ENCODE measurements around the gene OXLD1. TPM values are rescaled to one million over a fixed set of nuclear protein-coding genes. Genes with fewer than 3 reads are reported as not detected.

Gene OXLD1
- total and polyA plus RNA-seq, 2 donors (not counting 1 experiment from before 2014, with no cell fraction given), result 39.5 to 102 TPM

DNA sequence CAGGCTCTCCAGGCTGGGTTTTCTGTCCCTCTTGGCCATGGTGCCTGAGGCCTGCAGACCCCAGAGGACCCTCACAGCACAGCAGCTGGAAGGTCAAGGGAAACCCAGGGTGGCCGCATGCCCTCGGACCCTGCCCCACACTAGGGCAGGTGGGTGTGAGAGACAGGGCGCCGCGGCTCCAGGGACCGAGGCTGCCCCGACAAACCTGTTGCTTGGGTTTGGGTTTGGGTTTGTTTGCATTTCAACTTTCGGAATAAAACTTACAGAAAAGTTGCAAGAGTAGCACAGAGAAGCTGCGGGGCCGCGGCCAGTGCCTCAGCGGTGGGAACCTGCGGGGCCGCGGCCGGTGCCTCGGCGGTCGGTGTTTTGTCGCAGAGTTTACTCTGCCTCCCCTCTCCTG lies 25.2 kb upstream of the OXLD1 start:
- 97% methylated on average over 20 of the region's 20 CpGs for WGBS (ENCODE audit: insufficient coverage)
- Histone ChIP-seq H3K4me2 (replicated peaks; ENCODE audit: low read depth, low read length, poor library complexity, severe bottlenecking) (no peak overlapping the region), H3K36me3 (replicated peaks in 1 of 2; ENCODE audit: control extremely low read depth in 1 of 2, control insufficient read depth in 1 of 2, extremely low read depth in 1 of 2, insufficient read depth in 2 of 2, low read length in 1 of 2) (peaks cover 0 to 77% of the 10 kb centered on the region in 2 experiments), H3K9me3 (ENCODE audit: control extremely low read depth in 1 of 3, control insufficient read depth in 2 of 3, insufficient read depth in 1 of 3, low read length in 2 of 3) (no peaks in the 10 kb centered on the region), H3K27me3 (replicated peaks in 1 of 4; ENCODE audit: control extremely low read depth in 1 of 4, control insufficient read depth in 3 of 4, insufficient read depth in 4 of 4, low read length in 3 of 4) (no peaks in the 10 kb centered on the region), H3K27ac (ENCODE audit: low read length in 2 of 2) (no peak overlapping the region), H3K4me1 (ENCODE audit: control insufficient read depth in 2 of 2, insufficient read depth in 2 of 2, low read length in 2 of 2) (no peaks in the 10 kb centered on the region), H4K20me1 (ENCODE audit: control insufficient read depth, insufficient read depth, low read length, poor library complexity, severe bottlenecking) (peaks cover 74% of the 10 kb centered on the region), H3K9ac (ENCODE audit: low read length) (no peak overlapping the region), H3K4me3 (ENCODE audit: control extremely low read depth in 1 of 5, extremely low read depth in 1 of 5, insufficient read depth in 1 of 5, low read depth in 2 of 5, low read length in 4 of 5) (no peak overlapping the region), H2AFZ (ENCODE audit: insufficient read depth, low read depth, low read length, poor library complexity, severe bottlenecking) (no peak overlapping the region), H3K79me2 (ENCODE audit: control insufficient read depth, insufficient read depth, low read length) (peaks cover 58% of the 10 kb centered on the region)
- no peak overlapping the region for H3K27ac Mint-ChIP-seq
- ATAC-seq (ENCODE audit: low read depth), result no peak
- no peak overlapping the region for H3K4me3 Mint-ChIP-seq
- H3K4me1 Mint-ChIP-seq, result peaks cover 4% of the 10 kb centered on the region
- intact Hi-C loops (cut with micrococcal nuclease), result no loop called here
- no peaks in the 10 kb centered on the region for H3K9me3 Mint-ChIP-seq (ENCODE audit: insufficient read depth)
- no peaks in the 10 kb centered on the region for H3K27me3 Mint-ChIP-seq
- no peak for TF ChIP-seq EZH2 (IDR thresholded peaks at IDR 0.05; ENCODE audit: borderline replicate concordance, insufficient read depth, low read depth, low read length, poor library complexity, severe bottlenecking)
- TF ChIP-seq, protein P1, sequence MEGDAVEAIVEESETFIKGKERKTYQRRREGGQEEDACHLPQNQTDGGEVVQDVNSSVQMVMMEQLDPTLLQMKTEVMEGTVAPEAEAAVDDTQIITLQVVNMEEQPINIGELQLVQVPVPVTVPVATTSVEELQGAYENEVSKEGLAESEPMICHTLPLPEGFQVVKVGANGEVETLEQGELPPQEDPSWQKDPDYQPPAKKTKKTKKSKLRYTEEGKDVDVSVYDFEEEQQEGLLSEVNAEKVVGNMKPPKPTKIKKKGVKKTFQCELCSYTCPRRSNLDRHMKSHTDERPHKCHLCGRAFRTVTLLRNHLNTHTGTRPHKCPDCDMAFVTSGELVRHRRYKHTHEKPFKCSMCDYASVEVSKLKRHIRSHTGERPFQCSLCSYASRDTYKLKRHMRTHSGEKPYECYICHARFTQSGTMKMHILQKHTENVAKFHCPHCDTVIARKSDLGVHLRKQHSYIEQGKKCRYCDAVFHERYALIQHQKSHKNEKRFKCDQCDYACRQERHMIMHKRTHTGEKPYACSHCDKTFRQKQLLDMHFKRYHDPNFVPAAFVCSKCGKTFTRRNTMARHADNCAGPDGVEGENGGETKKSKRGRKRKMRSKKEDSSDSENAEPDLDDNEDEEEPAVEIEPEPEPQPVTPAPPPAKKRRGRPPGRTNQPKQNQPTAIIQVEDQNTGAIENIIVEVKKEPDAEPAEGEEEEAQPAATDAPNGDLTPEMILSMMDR (IDR thresholded peaks at IDR 0.05), result no peak
- ChIA-PET CTCF (no interaction called here), POLR2A (no interaction called here)
- no peak for DNase-seq

DNA sequence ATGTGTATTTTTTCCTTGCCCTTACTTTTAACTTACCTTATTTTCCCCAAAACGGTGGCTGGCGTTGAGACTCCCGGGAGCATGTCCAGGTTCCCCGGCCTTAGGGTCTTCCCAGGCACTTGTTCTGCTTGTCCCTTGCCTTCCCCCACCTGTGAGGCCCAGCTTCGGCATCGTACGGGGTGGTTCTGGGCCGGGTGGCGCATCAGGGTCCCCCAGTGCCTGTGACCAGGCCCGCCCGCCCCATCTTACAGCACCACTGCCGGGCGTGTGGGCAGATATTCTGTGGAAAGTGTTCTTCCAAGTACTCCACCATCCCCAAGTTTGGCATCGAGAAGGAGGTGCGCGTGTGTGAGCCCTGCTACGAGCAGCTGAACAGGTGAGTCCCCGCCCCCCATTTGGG lies 24.8 kb upstream of the OXLD1 start:
- H3K9ac ChIP-seq (ENCODE audit: low read length), result no peak overlapping the region
- ChIA-PET CTCF (no interaction called here), POLR2A (no interaction called here)
- no peak for DNase-seq
- no peaks in the 10 kb centered on the region for H3K9me3 Mint-ChIP-seq (ENCODE audit: insufficient read depth)
- TF ChIP-seq, protein P1 (IDR thresholded peaks at IDR 0.05), result no peak
- TF ChIP-seq EZH2 (IDR thresholded peaks at IDR 0.05; ENCODE audit: borderline replicate concordance, insufficient read depth, low read depth, low read length, poor library complexity, severe bottlenecking), result no peak
- H4K20me1 ChIP-seq (ENCODE audit: control insufficient read depth, insufficient read depth, low read length, poor library complexity, severe bottlenecking), result peaks cover 78% of the 10 kb centered on the region
- no peaks in the 10 kb centered on the region for H3K4me1 ChIP-seq (ENCODE audit: control insufficient read depth in 2 of 2, insufficient read depth in 2 of 2, low read length in 2 of 2)
- no peaks in the 10 kb centered on the region for H3K27me3 ChIP-seq (replicated peaks in 1 of 4; ENCODE audit: control extremely low read depth in 1 of 4, control insufficient read depth in 3 of 4, insufficient read depth in 4 of 4, low read length in 3 of 4)
- no peak overlapping the region for H3K27ac ChIP-seq (ENCODE audit: low read length in 2 of 2)
- H3K4me2 ChIP-seq (replicated peaks; ENCODE audit: low read depth, low read length, poor library complexity, severe bottlenecking), result no peak overlapping the region
- no peak overlapping the region for H3K27ac Mint-ChIP-seq
- no peaks in the 10 kb centered on the region for H3K9me3 ChIP-seq (ENCODE audit: control extremely low read depth in 1 of 3, control insufficient read depth in 2 of 3, insufficient read depth in 1 of 3, low read length in 2 of 3)
- no peak for ATAC-seq (ENCODE audit: low read depth)
- no peak overlapping the region for H3K4me3 ChIP-seq (ENCODE audit: control extremely low read depth in 1 of 5, extremely low read depth in 1 of 5, insufficient read depth in 1 of 5, low read depth in 2 of 5, low read length in 4 of 5)
- 99% methylated on average over 16 of the region's 18 CpGs for WGBS (ENCODE audit: insufficient coverage)
- no peak overlapping the region for H3K4me3 Mint-ChIP-seq
- peaks cover 62% of the 10 kb centered on the region for H3K79me2 ChIP-seq (ENCODE audit: control insufficient read depth, insufficient read depth, low read length)
- intact Hi-C loops (cut with micrococcal nuclease), result no loop called here
- no peak overlapping the region for H2AFZ ChIP-seq (ENCODE audit: insufficient read depth, low read depth, low read length, poor library complexity, severe bottlenecking)
- H3K36me3 ChIP-seq (replicated peaks in 1 of 2; ENCODE audit: control extremely low read depth in 1 of 2, control insufficient read depth in 1 of 2, extremely low read depth in 1 of 2, insufficient read depth in 2 of 2, low read length in 1 of 2), result peaks cover 0 to 77% of the 10 kb centered on the region in 2 experiments
- H3K4me1 Mint-ChIP-seq, result peaks cover 6% of the 10 kb centered on the region
- no peaks in the 10 kb centered on the region for H3K27me3 Mint-ChIP-seq

Measured in B cell (primary cell).